GM12891 (cell line): ENCODE measurements around the gene CLBA1. TPM values are rescaled to one million over a fixed set of nuclear protein-coding genes. Genes with fewer than 3 reads are reported as not detected.
A peak's percentile ranks its signal among the peaks of the same experiment; 100 is the strongest.

ENCODE experiments used
- DNase-seq: peaks from one replicate; pipeline ENCODE4 v3.0.0; 2011; ENCODE audit warnings: low spot score; ENCODE audit not compliant: insufficient read length
- FAIRE-seq: peaks from 2 replicates; lab custom pipeline; 2011; peaks lifted over from hg19 to GRCh38; lab: Jason Lieb, UNC
- PAX5 ChIP-seq: IDR thresholded peaks from 2 replicates; pipeline ENCODE4 v1.6.1; 2011; ENCODE audit warnings: low read length, moderate library complexity, mild to moderate bottlenecking; ENCODE audit not compliant: insufficient read depth, severe bottlenecking
- POLR2A ChIP-seq: IDR thresholded peaks from 2 replicates; pipeline ENCODE4 v1.6.1; 2011; ENCODE audit warnings: low read depth, low read length, control low read depth
- POLR2AphosphoS5 ChIP-seq: IDR thresholded peaks from 2 replicates; pipeline ENCODE4 v1.6.1; 2011; ENCODE audit warnings: low read depth, low read length, control low read depth
- POU2F2 ChIP-seq: IDR thresholded peaks from 2 replicates; pipeline ENCODE4 v1.6.1; 2011; ENCODE audit warnings: low read depth, mild to moderate bottlenecking, control low read depth, low read length, moderate library complexity
- SPI1 ChIP-seq: IDR thresholded peaks from 2 replicates; pipeline ENCODE4 v1.6.1; 2011; ENCODE audit warnings: low read depth, low read length, control low read depth
- TAF1 ChIP-seq: IDR thresholded peaks from 2 replicates; pipeline ENCODE4 v1.6.1; 2011; ENCODE audit warnings: low read depth, low read length, control low read depth
- polyA plus RNA-seq: library from polyadenylated mRNA; unstranded; fragments of >200 nt; gene quantifications from one replicate; pipeline ENCODE4 v1.2.1, GENCODE V29; 2012; ENCODE audit warnings: low read depth, missing spikeins, inconsistent platforms; ENCODE audit not compliant: missing spikeins

CLBA1 gene
- polyA plus RNA-seq: 3.0 TPM

GRCh38 chr14:104985675-104986486, at the start of gene CLBA1:
TSS of gene CLBA1 (plus strand) at chr14:104985788. CDS start at chr14:104986432, 644 bp downstream.
- TF ChIP-seq POLR2A: no peak
- TF ChIP-seq POU2F2: no peak
- no peak for TF ChIP-seq PAX5
- TF ChIP-seq SPI1: no peak
- TF ChIP-seq POLR2AphosphoS5: no peak
- TF ChIP-seq TAF1: no peak
- DNase-seq: peak; percentile 100
- peak; percentile 100 for FAIRE-seq

- TF ChIP-seq SPI1 (no peak), POLR2A (no peak), TAF1 (no peak)
- FAIRE-seq: no peak
Observed at GRCh38 chr14:104935955-104936354, 49.6 kb upstream of the CLBA1 start.

GRCh38 chr14:104936361-104937155, 49.0 kb upstream of the CLBA1 start:
- TF ChIP-seq POLR2AphosphoS5: no peak

More at GRCh38 chr14:104935955-104936354, 49.6 kb upstream of the CLBA1 start:
- no peak for DNase-seq

GRCh38 chr14:104937161-104937560, 48.4 kb upstream of the CLBA1 start:
- TF ChIP-seq SPI1 (no peak), TAF1 (no peak), PAX5 (no peak), POLR2AphosphoS5 (no peak), POU2F2 (no peak), POLR2A (no peak)
- no peak for FAIRE-seq
- no peak for DNase-seq

More at GRCh38 chr14:104936361-104937155, 49.0 kb upstream of the CLBA1 start:
- DNase-seq (no peak), FAIRE-seq (no peak)

- DNase-seq (no peak), FAIRE-seq (no peak)
- no peak for TF ChIP-seq POU2F2
- TF ChIP-seq POLR2A: no peak
- TF ChIP-seq POLR2AphosphoS5: no peak
- no peak for TF ChIP-seq PAX5
- TF ChIP-seq SPI1: no peak
- TF ChIP-seq TAF1: no peak
Observed at GRCh38 chr14:104937694-104938365, 47.8 kb upstream of the CLBA1 start.

- TF ChIP-seq SPI1: no peak
- TF ChIP-seq TAF1: no peak
- no peak for TF ChIP-seq POLR2A
- TF ChIP-seq POLR2AphosphoS5: no peak
- no peak for TF ChIP-seq PAX5
- no peak for TF ChIP-seq POU2F2
- FAIRE-seq (no peak), DNase-seq (no peak)
Observed at GRCh38 chr14:104938436-104938835, 47.2 kb upstream of the CLBA1 start.

GRCh38 chr14:104938960-104939359, 46.6 kb upstream of the CLBA1 start:
- DNase-seq (no peak), FAIRE-seq (no peak)
- TF ChIP-seq POLR2AphosphoS5 (no peak), PAX5 (no peak), POU2F2 (no peak), TAF1 (no peak), POLR2A (no peak), SPI1 (no peak)

- FAIRE-seq (no peak), DNase-seq (no peak)
- TF ChIP-seq POU2F2 (no peak), POLR2AphosphoS5 (no peak), PAX5 (no peak), POLR2A (no peak)
Observed at GRCh38 chr14:104939666-104940410, 45.8 kb upstream of the CLBA1 start.
